CD4-positive, alpha-beta T cell treated with Interleukin-1 beta for 1 hour (primary cell): ENCODE data around the gene ZNF217.
"Not testable (repeated sequence)": the region's sequence is repeated elsewhere in the genome, so short reads cannot be mapped to it uniquely, and the experiment has no call there.

ENCODE experiments used
- DNase-seq, 2 donors: peaks; one replicate each; pipeline ENCODE4 v3.0.0-alpha.2; 2020 to 2022

Gene ZNF217

DNA sequence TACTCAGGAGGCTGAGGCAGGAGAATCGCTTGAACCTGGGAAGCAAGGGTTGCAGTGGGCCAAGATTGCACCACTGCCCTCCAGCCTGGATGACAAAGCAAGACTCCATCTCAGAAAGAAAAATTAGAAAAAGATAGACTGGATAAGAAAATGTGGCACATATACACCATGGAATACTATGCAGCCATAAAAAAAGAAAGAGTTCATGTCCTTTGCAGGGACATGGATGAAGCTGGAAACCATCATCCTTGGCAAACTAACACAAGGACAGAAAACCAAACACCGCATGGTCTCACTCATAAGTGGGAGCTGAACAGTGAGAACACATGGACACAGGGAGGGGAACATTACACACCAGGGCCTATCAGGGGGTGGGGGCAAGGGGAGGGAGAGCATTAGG lies 70.0 kb downstream of the ZNF217 start:
- not testable (repeated sequence) for DNase-seq

GRCh38 chr20:53522696-53523095 lies 70.9 kb downstream of the ZNF217 start:
- DNase-seq, result no peak

GRCh38 chr20:53522026-53522425 lies 71.6 kb downstream of the ZNF217 start:
- no peak for DNase-seq

GRCh38 chr20:53521421-53521820 lies 72.2 kb downstream of the ZNF217 start:
- not testable (repeated sequence) for DNase-seq

DNA sequence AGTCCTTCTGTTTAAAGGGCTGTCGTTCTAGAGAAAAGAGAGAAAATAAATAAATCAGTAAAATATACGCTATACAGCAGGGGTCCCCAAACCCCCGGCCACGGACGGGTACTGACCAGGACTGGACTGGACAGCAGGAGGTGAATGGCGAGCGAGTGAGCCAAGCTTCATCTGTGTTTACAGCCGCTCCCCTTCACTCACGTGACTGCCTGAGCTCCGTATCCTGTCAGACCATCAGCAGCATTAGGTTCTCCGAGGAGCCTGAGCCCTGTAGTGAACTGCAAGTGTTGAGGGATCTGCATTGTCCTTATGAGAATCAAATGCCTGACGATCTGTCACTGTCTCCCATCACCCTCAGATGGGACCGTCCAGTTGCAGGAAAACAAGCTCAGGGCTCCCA lies 76.5 kb downstream of the ZNF217 start:
- DNase-seq, result no peak
